Skeletal muscle satellite cell (primary cell): Measurements from ENCODE around the gene IFT81. TPM values are rescaled to one million over a fixed set of nuclear protein-coding genes. Genes with fewer than 3 reads are reported as not detected.
"Not testable (repeated sequence)": the region's sequence is repeated elsewhere in the genome, so short reads cannot be mapped to it uniquely, and the experiment has no call there.

Experiments
- H3K27me3 ChIP-seq: 2 replicates; pipeline ENCODE4 v1.7.0; 2013; ENCODE audit warnings: low read length; ENCODE audit not compliant: control insufficient read depth, insufficient read depth
- H3K36me3 ChIP-seq: 2 replicates; pipeline ENCODE4 v1.7.0; 2013; ENCODE audit warnings: mild to moderate bottlenecking, control low read depth, low read length; ENCODE audit not compliant: insufficient read depth
- H3K4me1 ChIP-seq: 2 replicates; pipeline ENCODE4 v1.7.0; 2013; ENCODE audit warnings: low read length; ENCODE audit not compliant: control insufficient read depth, insufficient read depth
- H3K4me2 ChIP-seq: 2 replicates; pipeline ENCODE4 v1.7.0; 2013; ENCODE audit warnings: mild to moderate bottlenecking, low read length
- H3K4me3 ChIP-seq: 2 replicates; pipeline ENCODE4 v1.7.0; 2013; ENCODE audit warnings: low read length
- H3K9ac ChIP-seq: 2 replicates; pipeline ENCODE4 v1.7.0; 2013; ENCODE audit warnings: mild to moderate bottlenecking, low read depth, low read length, moderate library complexity
- H3K9me3 ChIP-seq: replicated peaks from 2 replicates; pipeline ENCODE4 v1.7.0; 2013; ENCODE audit warnings: mild to moderate bottlenecking, control low read depth, low read length
- total RNA-seq: library from RNA; depleted of rRNA; stranded (reverse); fragments of >200 nt; gene quantifications from 2 replicates; pipeline ENCODE4 v1.2.3, GENCODE V29; 2012; rRNA removed

IFT81 gene, protein sequence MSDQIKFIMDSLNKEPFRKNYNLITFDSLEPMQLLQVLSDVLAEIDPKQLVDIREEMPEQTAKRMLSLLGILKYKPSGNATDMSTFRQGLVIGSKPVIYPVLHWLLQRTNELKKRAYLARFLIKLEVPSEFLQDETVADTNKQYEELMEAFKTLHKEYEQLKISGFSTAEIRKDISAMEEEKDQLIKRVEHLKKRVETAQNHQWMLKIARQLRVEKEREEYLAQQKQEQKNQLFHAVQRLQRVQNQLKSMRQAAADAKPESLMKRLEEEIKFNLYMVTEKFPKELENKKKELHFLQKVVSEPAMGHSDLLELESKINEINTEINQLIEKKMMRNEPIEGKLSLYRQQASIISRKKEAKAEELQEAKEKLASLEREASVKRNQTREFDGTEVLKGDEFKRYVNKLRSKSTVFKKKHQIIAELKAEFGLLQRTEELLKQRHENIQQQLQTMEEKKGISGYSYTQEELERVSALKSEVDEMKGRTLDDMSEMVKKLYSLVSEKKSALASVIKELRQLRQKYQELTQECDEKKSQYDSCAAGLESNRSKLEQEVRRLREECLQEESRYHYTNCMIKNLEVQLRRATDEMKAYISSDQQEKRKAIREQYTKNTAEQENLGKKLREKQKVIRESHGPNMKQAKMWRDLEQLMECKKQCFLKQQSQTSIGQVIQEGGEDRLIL
- 9.6 and 9.8 TPM in 2 replicates for total RNA-seq

DNA sequence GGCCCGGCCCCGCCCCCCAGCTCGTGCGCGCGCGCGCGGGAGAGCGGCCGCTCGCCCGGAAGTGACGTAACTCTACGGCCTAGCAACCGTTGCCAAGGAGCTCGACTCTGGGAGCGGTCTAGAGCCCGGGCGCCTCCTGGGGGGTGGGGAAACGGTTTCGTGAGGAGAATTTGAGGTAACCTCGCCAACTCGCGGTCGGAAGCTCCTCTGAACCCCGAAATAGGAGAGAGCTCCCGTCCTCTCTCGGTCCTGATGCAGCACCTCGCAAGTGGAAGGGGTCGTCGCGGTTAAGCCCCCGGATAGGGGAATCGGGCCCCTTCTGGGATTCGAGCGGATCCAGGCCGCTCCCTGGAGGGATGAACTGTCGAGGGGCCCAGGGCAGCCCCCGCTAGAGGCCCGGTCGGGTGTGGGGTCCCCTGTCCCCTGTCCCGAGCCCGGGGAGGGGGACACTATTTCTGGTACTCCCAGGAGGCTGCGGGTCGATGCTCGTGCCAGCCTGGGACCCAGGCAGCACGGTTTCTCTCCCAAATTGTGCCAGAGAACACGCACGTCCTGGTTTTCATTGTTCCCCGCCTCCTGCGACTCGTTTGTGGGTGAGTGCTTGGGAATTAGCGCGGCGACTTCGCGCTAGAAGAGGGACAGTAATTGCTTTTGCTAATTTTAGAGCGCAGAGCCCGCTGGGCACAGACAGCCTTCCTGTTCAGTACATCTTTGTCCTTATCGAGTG is at the start of gene IFT81:
Gene IFT81, plus strand, starts transcription at position 89 of the 727 bp plus-strand sequence. CDS start 3,024 bp downstream, outside the sequence.
- no peaks in the 10 kb centered on the region for H3K36me3 ChIP-seq
- no peaks in the 10 kb centered on the region for H3K27me3 ChIP-seq
- no peaks in the 10 kb centered on the region for H3K4me1 ChIP-seq
- H3K4me3 ChIP-seq, result peak within 1 kb of the TSS; percentile 96
- peak within 1 kb of the TSS; percentile 89 for H3K4me2 ChIP-seq
- no peaks in the 10 kb centered on the region for H3K9me3 ChIP-seq
- peak within 1 kb of the TSS; percentile 98 for H3K9ac ChIP-seq

DNA sequence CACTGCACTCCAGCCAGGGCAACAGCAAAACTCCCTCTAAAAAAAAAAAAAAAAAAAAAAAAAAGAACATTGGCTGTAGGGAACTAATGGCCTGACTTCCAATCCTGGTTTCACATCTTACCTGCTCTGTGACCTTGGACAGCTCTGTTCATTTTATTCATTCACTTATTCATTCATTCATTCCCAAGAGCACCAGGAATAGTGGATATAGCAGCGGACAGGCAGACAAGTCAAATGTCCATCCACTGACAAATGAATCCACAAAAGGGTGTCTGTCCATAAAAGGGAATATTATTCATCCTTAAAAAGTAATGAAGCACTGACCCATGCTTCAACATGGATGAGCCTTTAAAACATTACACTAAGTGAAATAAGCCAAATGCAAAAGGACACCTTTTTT is 48.3 kb upstream of the IFT81 start:
- H3K4me2 ChIP-seq, result no peak overlapping the region
- H3K9ac ChIP-seq, result no peak overlapping the region
- H3K36me3 ChIP-seq, result no peaks in the 10 kb centered on the region
- no peaks in the 10 kb centered on the region for H3K9me3 ChIP-seq
- H3K27me3 ChIP-seq, result peaks cover 4% of the 10 kb centered on the region
- H3K4me1 ChIP-seq, result peaks cover 9% of the 10 kb centered on the region
- no peak overlapping the region for H3K4me3 ChIP-seq

DNA sequence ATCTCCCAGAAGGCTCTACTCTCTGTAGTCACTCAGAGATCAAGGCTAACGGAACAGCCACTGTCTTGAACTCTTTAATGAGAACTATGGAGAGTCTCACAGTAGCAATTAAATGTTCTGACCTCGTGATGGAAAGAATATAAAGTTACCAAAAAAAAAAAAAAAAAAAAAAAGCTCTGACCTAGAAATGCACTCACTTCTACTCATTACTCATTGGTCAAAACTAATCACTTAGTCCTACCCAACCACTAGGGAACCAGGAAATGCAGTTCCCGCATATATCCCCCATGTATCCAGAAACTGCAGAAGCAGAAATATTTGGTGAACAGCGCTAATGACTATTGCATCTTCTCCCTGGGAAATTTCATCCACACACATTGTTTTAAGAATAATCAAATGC is 46.4 kb upstream of the IFT81 start:
- H3K27me3 ChIP-seq, result peaks cover 9% of the 10 kb centered on the region
- no peaks in the 10 kb centered on the region for H3K9me3 ChIP-seq
- peaks cover 9% of the 10 kb centered on the region for H3K4me1 ChIP-seq
- H3K4me3 ChIP-seq, result no peak overlapping the region
- H3K9ac ChIP-seq, result no peak overlapping the region
- H3K4me2 ChIP-seq, result no peak overlapping the region
- H3K36me3 ChIP-seq, result no peaks in the 10 kb centered on the region

DNA sequence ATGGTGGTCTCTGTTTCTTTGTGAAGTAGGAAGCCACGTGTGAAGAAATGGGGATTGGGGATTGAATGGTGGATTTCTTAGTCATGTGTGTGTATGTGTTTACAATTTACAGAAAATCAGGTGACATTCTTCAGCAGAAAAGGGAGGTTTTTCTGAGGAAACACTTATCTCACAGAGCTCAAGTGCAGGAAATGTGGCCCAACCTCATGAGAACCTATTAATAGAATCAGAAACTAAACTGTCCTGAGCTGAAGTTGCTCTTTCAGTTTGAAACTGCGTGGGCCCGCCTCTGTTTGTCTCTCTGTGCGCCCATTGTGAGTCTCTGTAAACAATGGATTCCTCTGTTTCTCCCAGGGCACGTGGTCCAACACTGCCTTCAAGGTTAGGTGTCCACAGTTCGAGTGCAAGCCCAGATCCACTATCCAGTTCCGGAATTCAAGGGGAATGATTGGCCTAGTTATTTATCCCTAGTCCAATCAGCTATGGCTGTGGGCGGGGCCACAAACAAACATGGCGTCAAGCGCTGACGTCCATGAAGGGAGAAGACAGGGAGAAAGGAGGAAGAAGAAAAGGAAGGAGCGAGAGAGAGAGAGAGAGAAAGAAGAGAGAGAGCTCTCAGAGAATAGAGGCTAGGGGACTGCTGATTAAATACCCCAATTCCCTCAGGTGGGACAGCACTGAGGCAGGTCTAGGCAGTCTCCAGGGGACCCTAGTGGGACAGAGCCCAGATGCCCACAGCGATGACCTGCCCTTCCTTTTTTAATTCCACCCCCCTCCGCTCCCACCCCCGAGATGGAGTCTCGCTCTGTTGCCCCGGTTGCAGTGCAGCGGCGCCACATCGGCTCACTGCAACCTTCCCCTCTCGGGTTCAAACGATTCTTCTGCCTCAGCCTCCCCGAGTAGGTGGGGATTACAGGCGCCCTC is 44.4 kb upstream of the IFT81 start:
- Histone ChIP-seq H3K4me1 (no peaks in the 10 kb centered on the region), H3K9ac (no peak overlapping the region)

DNA sequence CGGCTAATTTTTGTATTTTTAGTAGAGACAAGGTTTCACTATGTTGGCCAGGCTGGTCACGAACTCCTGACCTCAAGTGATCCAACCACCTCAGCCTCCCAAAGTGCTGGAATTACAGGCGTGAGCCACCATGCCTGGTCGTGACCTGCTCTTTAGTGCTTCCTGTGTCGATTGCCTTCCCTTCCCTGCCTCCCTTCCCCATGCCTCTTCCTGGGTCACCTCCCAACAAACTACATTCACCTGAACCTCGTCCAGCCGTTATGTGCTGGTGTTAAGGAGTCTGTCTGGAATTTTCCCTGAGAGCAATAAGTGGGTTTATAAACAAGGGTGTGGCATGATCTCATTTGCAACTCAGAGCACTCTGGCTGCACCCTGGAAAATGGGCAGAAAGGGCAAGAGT is 43.7 kb upstream of the IFT81 start:
- H3K4me3 ChIP-seq, result no peak overlapping the region

More for the DNA sequence above, 44.4 kb upstream of the IFT81 start:
- Histone ChIP-seq H3K4me2 (no peak overlapping the region), H3K27me3 (peaks cover 9% of the 10 kb centered on the region), H3K9me3 (no peaks in the 10 kb centered on the region), H3K36me3 (no peaks in the 10 kb centered on the region), H3K4me3 (no peak overlapping the region)

DNA sequence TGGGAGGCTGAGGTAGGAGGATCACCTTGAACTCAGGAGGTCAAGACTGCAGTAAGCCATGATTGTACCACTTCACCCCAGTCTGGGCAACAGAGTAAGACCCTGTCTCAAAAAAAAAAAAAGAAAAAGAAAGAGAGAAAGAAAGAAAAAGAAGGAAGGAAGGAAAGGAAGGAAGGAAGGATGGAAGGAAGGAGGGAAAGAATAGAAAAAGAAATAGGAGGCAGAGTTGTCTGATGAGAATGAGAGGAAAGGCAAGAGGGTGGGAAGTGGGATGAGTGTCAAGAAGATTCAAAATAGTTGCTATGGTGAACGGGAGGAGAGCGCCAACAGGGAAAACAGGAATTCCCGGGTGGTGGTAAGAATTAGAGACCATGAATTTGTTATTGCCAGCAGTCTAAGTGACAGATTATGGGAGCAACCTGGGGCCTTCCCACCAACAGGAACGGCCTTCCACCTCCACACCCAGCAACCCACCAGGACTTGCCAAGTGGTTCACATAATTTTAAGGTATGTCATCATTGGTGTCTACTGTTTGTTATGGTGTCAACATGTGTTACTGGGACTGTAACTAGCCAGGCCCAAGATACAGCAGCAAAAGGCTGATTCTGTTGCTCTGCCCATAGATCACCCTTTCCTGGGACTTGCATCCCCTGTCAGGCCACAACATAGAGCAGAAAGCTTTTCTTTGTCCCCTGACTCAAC is 39.7 kb upstream of the IFT81 start:
- Histone ChIP-seq H3K9me3 (no peaks in the 10 kb centered on the region), H3K27me3 (peaks cover 26% of the 10 kb centered on the region), H3K4me2 (no peak overlapping the region), H3K36me3 (no peaks in the 10 kb centered on the region), H3K4me1 (no peaks in the 10 kb centered on the region), H3K4me3 (no peak overlapping the region), H3K9ac (no peak overlapping the region)

More for the DNA sequence above, 43.7 kb upstream of the IFT81 start:
- peaks cover 14% of the 10 kb centered on the region for H3K27me3 ChIP-seq
- no peaks in the 10 kb centered on the region for H3K9me3 ChIP-seq
- no peak overlapping the region for H3K9ac ChIP-seq
- no peak overlapping the region for H3K4me2 ChIP-seq
- no peaks in the 10 kb centered on the region for H3K36me3 ChIP-seq
- H3K4me1 ChIP-seq, result no peaks in the 10 kb centered on the region

DNA sequence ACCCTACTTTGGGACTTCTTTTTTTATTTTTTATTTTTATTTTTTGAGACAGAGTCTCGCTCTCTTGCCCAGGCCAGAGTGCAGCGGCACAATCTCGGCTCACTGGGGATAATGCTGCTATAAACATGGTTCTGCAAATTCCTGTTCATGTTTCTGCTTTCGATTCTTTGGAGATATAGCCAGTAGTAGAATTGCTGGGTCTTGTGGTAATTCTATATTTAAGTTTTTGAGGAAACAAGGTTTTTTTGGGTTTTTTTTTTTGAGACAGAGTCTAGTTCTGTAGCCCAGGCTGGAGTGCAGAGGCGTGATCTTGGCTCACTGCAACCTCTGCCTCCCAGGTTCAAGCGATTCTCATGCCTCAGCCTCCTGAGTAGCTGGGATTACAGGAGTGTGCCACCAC is 35.9 kb upstream of the IFT81 start:
- not testable (repeated sequence) for H3K4me3 ChIP-seq, H3K4me2 ChIP-seq, H3K4me1 ChIP-seq, H3K9ac ChIP-seq, H3K9me3 ChIP-seq, H3K36me3 ChIP-seq
- peaks cover 46% of the 10 kb centered on the region for H3K27me3 ChIP-seq

DNA sequence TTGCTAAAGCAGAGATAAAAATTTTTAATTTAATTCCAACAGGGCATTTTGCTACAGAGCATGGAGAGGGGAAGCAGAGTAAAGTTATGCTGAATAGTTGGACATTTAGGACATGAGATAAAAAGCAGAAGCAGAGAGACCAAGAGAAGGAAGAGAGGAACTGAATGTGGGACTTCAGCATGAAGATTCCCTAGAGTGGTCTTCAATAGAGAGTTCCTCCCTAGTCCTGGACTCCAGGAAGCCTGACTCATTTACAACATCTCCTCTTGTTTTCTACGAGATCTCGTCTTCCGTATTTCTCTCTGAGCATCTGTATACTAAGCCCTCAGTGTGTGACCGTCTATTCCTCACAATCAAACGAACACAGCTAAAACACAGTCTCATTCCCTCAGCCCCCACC is 35.2 kb upstream of the IFT81 start:
- H3K36me3 ChIP-seq, result no peaks in the 10 kb centered on the region
- no peak overlapping the region for H3K9ac ChIP-seq
- no peak overlapping the region for H3K4me3 ChIP-seq
- H3K9me3 ChIP-seq, result no peaks in the 10 kb centered on the region
- no peak overlapping the region for H3K4me2 ChIP-seq
- no peaks in the 10 kb centered on the region for H3K4me1 ChIP-seq
- peaks cover 52% of the 10 kb centered on the region for H3K27me3 ChIP-seq

DNA sequence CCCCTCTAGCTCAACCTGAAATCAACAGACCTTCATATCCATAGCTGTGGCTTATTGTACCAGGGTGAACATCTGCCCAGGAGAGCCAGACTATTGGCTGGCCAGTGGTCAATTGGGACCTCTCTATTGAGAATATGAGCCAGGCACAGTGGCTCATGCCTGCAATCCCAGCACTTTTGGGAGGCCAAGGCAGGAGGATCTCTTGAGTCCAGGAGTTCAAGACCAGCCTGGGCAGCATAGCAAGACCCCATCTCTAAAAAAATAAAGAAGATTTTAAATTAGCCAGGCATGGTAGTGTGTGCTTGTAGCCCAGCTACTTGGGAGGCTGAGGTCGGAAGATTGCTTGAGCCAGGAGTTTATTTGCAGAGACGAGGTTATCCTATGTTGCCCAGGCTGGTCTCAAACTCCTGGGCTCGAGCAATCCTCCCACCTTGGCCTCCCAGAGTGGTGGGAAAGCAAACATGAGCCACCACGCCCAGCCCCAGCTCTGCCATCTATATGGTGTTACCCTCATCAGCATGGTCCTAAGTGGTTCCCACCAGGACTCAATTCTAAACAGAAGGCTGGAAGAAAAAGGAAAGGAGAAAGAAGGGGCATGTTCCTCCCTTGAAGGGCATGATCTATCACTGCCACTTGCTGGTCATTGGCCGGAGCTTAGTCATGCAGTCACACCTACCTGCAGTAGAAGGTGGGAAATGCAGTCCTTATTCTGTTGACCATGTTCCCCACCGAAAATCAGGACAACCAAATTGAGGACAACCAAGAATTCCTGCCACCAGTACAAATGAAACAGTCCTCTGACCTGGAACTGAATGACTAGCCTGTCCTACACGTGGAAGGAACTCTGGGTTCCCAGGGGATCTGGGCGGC is 33.7 kb upstream of the IFT81 start:
- Histone ChIP-seq H3K27me3 (peaks cover 49% of the 10 kb centered on the region), H3K36me3 (no peaks in the 10 kb centered on the region), H3K9me3 (no peaks in the 10 kb centered on the region), H3K4me2 (no peak overlapping the region), H3K9ac (no peak overlapping the region), H3K4me3 (no peak overlapping the region), H3K4me1 (no peaks in the 10 kb centered on the region)
